Peyer's patch (tissue), 4 donors: ENCODE results near the gene B4GALT5. TPM values are rescaled to one million over a fixed set of nuclear protein-coding genes. Genes with fewer than 3 reads are reported as not detected.

ENCODE experiments used
- DNase-seq, 3 donors: peaks; one replicate each; pipeline ENCODE4 v3.0.0-alpha.2; 2017 to 2019
- H3K27ac ChIP-seq, 4 donors: fragments of 200-600 bp; sonication (generic); one replicate each; pipeline ENCODE4 v1.5.1; 2016 to 2019
- H3K27me3 ChIP-seq, 2 donors: fragments of 200-600 bp; sonication (generic); one replicate each; pipeline ENCODE4 v1.5.1; 2019
- H3K36me3 ChIP-seq, 3 donors: fragments of 200-600 bp; sonication (generic); one replicate each; pipeline ENCODE4 v1.5.1; 2016 to 2019
- H3K4me1 ChIP-seq, 4 donors: fragments of 200-600 bp; sonication (generic); one replicate each; pipeline ENCODE4 v1.5.1; 2016 to 2019
- H3K4me3 ChIP-seq, 4 donors: fragments of 200-600 bp; sonication (generic); 1 replicate in 3 of 4; 2 replicates in 1 of 4; pipeline ENCODE4 v1.5.1; 2016 to 2019; ENCODE audit warnings: mild to moderate bottlenecking in 1 of 4
- H3K9me3 ChIP-seq, 4 donors: fragments of 200-600 bp; sonication (generic); one replicate each; pipeline ENCODE4 v1.5.1; 2016 to 2019; ENCODE audit warnings: mild to moderate bottlenecking in 1 of 4
- CTCF ChIP-seq, 6 experiments: fragments of 450-650 bp in 4 of 6; fragments of 200-600 bp in 2 of 6; sonication (generic) in 1 of 6; IDR thresholded peaks; one replicate each; pipeline ENCODE4 v1.5.1; 2017 to 2019; ENCODE audit warnings: antibody characterized with exemption in 6 of 6, mild to moderate bottlenecking in 3 of 6, moderate library complexity in 1 of 6
- POLR2A ChIP-seq, 2 donors: fragments of 450-650 bp; IDR thresholded peaks; one replicate each; pipeline ENCODE4 v1.5.1; 2017; ENCODE audit warnings: antibody characterized with exemption in 2 of 2, mild to moderate bottlenecking in 2 of 2, moderate library complexity in 2 of 2
- total RNA-seq, 4 donors: library from RNA; depleted of rRNA; stranded (reverse); fragments of >200 nt; gene quantifications; one replicate each; pipeline ENCODE4 v1.1.0, GENCODE V29; 2016

B4GALT5 gene
- total RNA-seq, 4 donors from 2014 or later, result 8.3 to 24.5 (median 19.3) TPM

DNA sequence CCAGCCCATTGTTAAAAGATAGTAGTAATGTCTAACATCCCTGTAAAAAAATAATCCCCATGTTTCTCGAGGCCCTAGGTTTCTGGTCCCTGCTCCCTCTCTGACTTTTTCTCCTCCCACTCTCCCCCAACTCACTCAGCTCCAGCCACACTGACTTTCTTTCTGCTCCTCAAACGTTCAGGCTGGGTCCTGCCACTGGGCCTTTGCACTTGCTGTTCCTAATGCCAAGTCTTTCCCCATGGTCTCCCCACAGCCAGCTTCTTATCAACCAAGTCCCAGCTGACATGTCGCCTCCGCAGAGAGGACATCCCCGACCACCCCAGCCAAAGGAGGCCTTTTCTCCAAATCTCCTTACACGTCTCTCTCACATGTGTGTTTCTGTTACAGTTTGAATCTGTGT is 123.9 kb downstream of the B4GALT5 start:
- DNase-seq, result no peak
- no peak for TF ChIP-seq CTCF (IDR thresholded peaks at IDR 0.05)
- no peak for TF ChIP-seq POLR2A (IDR thresholded peaks at IDR 0.05)
- H3K27me3 ChIP-seq, result no peaks in the 10 kb centered on the region
- no peaks in the 10 kb centered on the region for H3K36me3 ChIP-seq
- H3K4me1 ChIP-seq, result peaks cover 0 to 3% (median 1%) of the 10 kb centered on the region in 4 donors
- H3K4me3 ChIP-seq, result no peak overlapping the region
- no peak overlapping the region for H3K27ac ChIP-seq
- H3K9me3 ChIP-seq, result no peaks in the 10 kb centered on the region

- no peaks in the 10 kb centered on the region for H3K27me3 ChIP-seq
- DNase-seq, result no peak
- no peak for TF ChIP-seq CTCF (IDR thresholded peaks at IDR 0.05)
- TF ChIP-seq POLR2A (IDR thresholded peaks at IDR 0.05), result no peak
- no peaks in the 10 kb centered on the region for H3K36me3 ChIP-seq
- H3K4me1 ChIP-seq, result peaks cover 0 to 17% (median 0%) of the 10 kb centered on the region in 4 donors
- H3K4me3 ChIP-seq, result no peak overlapping the region
- peak overlapping the region in 1 of 4 donors; percentile 19 for H3K27ac ChIP-seq
- H3K9me3 ChIP-seq, result no peaks in the 10 kb centered on the region
Measured at GRCh38 chr20:49587111-49587570, 126.5 kb downstream of the B4GALT5 start.

- Histone ChIP-seq H3K27me3 (no peaks in the 10 kb centered on the region), H3K36me3 (no peaks in the 10 kb centered on the region), H3K9me3 (no peaks in the 10 kb centered on the region), H3K4me3 (no peak overlapping the region), H3K27ac (peak overlapping the region in 2 of 4 donors; percentile 5 to 79), H3K4me1 (peaks cover 0 to 17% (median 0%) of the 10 kb centered on the region in 4 donors)
- DNase-seq, result no peak
- no peak for TF ChIP-seq CTCF (IDR thresholded peaks at IDR 0.05)
- no peak for TF ChIP-seq POLR2A (IDR thresholded peaks at IDR 0.05)
Measured at GRCh38 chr20:49585585-49586245, 128.0 kb downstream of the B4GALT5 start.

- DNase-seq, result peak in 1 of 3 donors; percentile 68
- TF ChIP-seq CTCF (IDR thresholded peaks at IDR 0.05), result no peak
- no peak for TF ChIP-seq POLR2A (IDR thresholded peaks at IDR 0.05)
- Histone ChIP-seq H3K4me3 (no peak overlapping the region), H3K9me3 (no peaks in the 10 kb centered on the region), H3K27me3 (no peaks in the 10 kb centered on the region), H3K36me3 (no peaks in the 10 kb centered on the region), H3K27ac (peak overlapping the region in 3 of 4 donors; percentile 40 to 79 (median 46)), H3K4me1 (peaks cover 0 to 17% (median 0%) of the 10 kb centered on the region in 4 donors)
Measured at GRCh38 chr20:49584418-49585382, 129.0 kb downstream of the B4GALT5 start.

- Histone ChIP-seq H3K4me3 (no peak overlapping the region), H3K36me3 (no peaks in the 10 kb centered on the region), H3K27me3 (no peaks in the 10 kb centered on the region), H3K27ac (peak overlapping the region in 3 of 4 donors; percentile 40 to 79 (median 46)), H3K4me1 (peaks cover 0 to 17% (median 0%) of the 10 kb centered on the region in 4 donors), H3K9me3 (no peaks in the 10 kb centered on the region)
- TF ChIP-seq CTCF (IDR thresholded peaks at IDR 0.05), result peak in 2 of 6 experiments; percentile 17 to 30
- TF ChIP-seq POLR2A (IDR thresholded peaks at IDR 0.05), result peak in 1 of 2 donors; percentile 14
- peak in 2 of 3 donors; percentile 66 to 77 for DNase-seq
Measured at GRCh38 chr20:49583669-49584417, 129.8 kb downstream of the B4GALT5 start.
